Astrocyte of the cerebellum (primary cell): Measurements from ENCODE around the gene TTLL11.

Source experiments
- DNase-seq: peaks from one replicate; pipeline ENCODE4 v3.0.0-alpha.2; 2011; ENCODE audit warnings: low read depth
- H3K4me3 ChIP-seq: 2 replicates; pipeline ENCODE4 v1.5.1; 2011; ENCODE audit warnings: mild to moderate bottlenecking, low read depth, low read length, moderate library complexity
- in situ Hi-C: cut with HindIII; loops from 2 replicates; pipeline ENCODE4 v1.10.0; 2017; ENCODE audit warnings: low sequenced_read_pairs
- TF ChIP-seq, protein P1 (sequence below): IDR thresholded peaks from 2 replicates; pipeline ENCODE4 v1.5.1; 2012; ENCODE audit warnings: low read length, low read depth, moderate library complexity, mild to moderate bottlenecking; ENCODE audit errors: missing control alignments

TTLL11 gene

DNA sequence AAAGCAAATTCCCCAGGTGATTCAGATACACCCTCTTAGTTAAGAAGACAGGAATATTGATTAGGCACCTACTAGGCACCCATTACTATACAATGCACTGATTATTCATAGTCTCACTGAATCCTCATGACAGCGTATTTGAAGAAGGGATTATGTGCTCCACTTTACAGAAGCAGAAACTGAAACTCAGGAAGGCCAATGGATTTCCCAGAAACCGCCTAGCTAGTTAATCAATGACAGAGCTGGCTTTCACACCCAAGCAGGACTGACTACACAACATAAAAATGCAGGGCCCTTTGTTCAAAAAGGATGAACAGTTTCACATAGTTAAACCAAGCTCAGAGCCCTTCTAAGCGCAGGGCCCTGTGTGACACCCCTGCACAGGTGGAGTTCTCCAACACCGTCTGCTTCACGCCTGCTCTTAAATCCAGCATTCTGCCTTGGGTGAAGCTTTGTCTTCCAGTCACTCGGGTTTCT, 117.3 kb downstream of the TTLL11 start:
- H3K4me3 ChIP-seq = no peak overlapping the region
- no peak for DNase-seq
- TF ChIP-seq, protein P1, sequence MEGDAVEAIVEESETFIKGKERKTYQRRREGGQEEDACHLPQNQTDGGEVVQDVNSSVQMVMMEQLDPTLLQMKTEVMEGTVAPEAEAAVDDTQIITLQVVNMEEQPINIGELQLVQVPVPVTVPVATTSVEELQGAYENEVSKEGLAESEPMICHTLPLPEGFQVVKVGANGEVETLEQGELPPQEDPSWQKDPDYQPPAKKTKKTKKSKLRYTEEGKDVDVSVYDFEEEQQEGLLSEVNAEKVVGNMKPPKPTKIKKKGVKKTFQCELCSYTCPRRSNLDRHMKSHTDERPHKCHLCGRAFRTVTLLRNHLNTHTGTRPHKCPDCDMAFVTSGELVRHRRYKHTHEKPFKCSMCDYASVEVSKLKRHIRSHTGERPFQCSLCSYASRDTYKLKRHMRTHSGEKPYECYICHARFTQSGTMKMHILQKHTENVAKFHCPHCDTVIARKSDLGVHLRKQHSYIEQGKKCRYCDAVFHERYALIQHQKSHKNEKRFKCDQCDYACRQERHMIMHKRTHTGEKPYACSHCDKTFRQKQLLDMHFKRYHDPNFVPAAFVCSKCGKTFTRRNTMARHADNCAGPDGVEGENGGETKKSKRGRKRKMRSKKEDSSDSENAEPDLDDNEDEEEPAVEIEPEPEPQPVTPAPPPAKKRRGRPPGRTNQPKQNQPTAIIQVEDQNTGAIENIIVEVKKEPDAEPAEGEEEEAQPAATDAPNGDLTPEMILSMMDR = no peak
- in situ Hi-C loops = loop anchor here (25.0 kb wide), 2 partner anchors 289 to 414 kb away; no protein-coding TSS in a partner anchor

DNA sequence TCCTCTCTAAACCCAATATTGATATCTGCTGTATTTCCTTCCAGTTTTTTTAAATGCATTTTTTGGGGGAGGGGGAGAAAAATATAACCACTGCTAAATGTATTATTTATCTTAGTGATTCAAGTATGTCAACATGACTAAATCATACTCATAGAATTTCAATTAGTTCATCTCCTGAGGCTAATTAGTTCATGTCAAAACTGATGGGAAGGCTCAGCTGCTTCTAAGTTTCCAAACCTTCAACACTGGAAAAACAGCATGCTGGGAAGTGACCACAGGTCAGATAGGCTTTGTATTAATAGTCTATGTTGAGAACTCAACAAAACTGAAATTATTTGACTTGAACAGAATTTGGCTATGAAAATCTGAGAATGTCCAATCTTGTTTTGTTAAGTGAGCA, 118.7 kb downstream of the TTLL11 start:
- DNase-seq = no peak
- H3K4me3 ChIP-seq = no peak overlapping the region
- in situ Hi-C loops = no loop called here
- TF ChIP-seq, protein P1 = no peak

DNA sequence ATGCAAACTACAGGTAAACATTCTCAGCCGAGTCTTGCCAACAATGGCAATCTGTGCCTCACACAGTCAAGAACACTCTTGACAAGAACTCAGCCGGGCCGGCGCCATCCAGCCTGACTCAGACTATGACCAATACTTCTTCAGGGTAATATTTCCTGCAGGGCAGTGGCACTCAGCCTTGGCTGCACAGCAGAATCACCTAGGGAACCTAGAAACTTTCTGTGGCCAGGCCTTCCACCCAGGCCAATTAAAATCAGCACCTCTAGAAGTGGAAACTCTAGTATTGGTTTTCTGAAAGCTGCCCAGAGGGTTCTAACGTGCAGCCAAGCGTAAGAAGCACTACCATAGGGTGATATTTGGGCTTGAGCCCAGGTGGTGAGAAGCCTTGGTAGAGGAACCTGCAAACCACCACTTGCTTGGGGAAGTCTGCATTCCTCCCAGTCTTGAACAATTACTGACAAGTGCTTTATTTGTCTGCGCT, 120.6 kb downstream of the TTLL11 start:
- TF ChIP-seq, protein P1 = no peak
- in situ Hi-C loops = no loop called here
- H3K4me3 ChIP-seq = no peak overlapping the region
- DNase-seq = no peak

DNA sequence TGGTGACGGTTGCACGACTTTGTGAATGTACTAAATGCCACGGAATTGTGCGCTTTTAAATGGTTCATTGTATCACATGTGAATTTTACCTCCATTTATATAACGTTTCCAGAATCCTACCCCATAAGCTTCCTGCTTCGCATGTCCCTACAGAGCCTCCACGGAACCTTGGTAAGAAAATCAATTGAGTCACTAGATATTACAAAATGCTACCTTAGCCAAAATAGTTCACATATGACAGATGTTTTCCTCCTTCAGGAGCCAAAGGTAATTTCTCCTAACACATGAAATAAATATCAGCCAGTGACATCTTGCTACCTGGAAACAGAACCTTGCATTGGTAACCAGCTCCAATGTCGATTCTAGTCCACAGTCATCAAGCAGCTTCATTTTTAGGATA, 125.1 kb downstream of the TTLL11 start:
- in situ Hi-C loops = no loop called here

DNA sequence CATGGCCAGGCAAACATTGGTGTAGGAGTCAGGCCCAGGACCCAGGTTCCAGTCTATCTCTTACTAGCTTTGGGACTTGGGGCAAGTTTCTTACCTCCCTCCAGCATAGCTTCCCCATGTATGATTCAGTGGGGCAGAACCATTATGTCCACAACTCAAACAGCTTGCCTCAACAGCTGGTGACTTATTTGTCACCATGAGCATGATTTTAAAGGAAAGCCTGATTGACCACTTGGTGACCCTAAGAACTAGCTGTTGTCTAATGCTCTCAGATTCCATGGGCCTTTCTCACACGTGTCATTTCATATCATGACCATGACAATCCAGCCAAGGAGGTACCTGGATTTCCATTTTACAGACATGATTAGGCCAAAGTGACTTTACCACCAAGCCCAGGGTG, 126.4 kb downstream of the TTLL11 start:
- H3K4me3 ChIP-seq = no peak overlapping the region
- in situ Hi-C loops = no loop called here
- no peak for DNase-seq
- TF ChIP-seq, protein P1 = no peak

More for the DNA sequence above, 125.1 kb downstream of the TTLL11 start:
- DNase-seq = no peak
- H3K4me3 ChIP-seq = no peak overlapping the region
- TF ChIP-seq, protein P1 = no peak

DNA sequence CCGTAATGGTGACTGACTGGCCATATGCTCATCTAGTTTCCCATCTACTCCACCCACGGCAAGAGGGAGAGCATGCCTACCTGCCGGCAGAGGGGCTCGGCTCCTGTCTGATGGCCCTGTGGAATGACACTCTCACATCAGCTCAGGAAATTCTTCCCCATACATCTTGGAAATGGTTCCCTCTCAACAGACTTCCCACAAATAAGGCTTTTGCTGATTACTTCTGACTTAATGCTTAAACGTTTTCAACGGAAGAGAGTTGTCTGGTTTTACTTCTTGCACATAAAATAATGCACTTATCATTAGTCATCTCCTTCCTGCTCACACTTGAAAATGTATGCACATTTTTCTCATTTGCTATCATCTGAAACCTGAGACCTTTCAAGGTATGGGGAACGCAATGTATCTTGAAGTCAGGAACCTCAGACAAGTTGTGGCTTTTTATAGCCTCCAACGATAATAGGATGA, 129.5 kb downstream of the TTLL11 start:
- in situ Hi-C loops = no loop called here
- TF ChIP-seq, protein P1 = no peak
- no peak for DNase-seq
- H3K4me3 ChIP-seq = no peak overlapping the region
